K562 (cell line): ENCODE data around the gene RPS19BP1.

Source experiments
- EZH2 ChIP-seq: IDR thresholded peaks from 2 replicates; pipeline ENCODE4 v1.6.1; 2012; ENCODE audit warnings: low read depth, mild to moderate bottlenecking, inconsistent platforms, low read length, borderline replicate concordance
- FOXJ3 ChIP-seq: sonication (generic); formaldehyde crosslinking; IDR thresholded peaks from 2 replicates; pipeline ENCODE4 v1.4.0; 2020; ENCODE audit warnings: mild to moderate bottlenecking, missing genetic modification reagents
- NR0B1 ChIP-seq: fragments of 450-650 bp; IDR thresholded peaks from one replicate; pipeline ENCODE4 v1.6.1; 2018; ENCODE audit warnings: mild to moderate bottlenecking, moderate library complexity; ENCODE audit not compliant: partially characterized antibody
- SREBF2 ChIP-seq: sonication (generic); formaldehyde crosslinking; IDR thresholded peaks from 2 replicates; pipeline ENCODE4 v1.4.0; 2020; ENCODE audit warnings: mild to moderate bottlenecking, missing genetic modification reagents
- SRF ChIP-seq, 2 experiments: fragments of 250-450, 450-650 bp in 1 of 2; sonication (Bioruptor Pico) in 1 of 2; sonication (generic) in 1 of 2; formaldehyde crosslinking; IDR thresholded peaks; 2 replicates each; pipeline versions ENCODE4 v1.5.0 to v1.5.1; 2020 to 2022; ENCODE audit warnings: mild to moderate bottlenecking in 1 of 2, missing genetic modification reagents in 1 of 2
- TF ChIP-seq, protein P1 (sequence below): fragments of 150-350 bp; IDR thresholded peaks from 2 replicates; pipeline ENCODE4 v1.6.1; 2014; ENCODE audit warnings: low read depth, mild to moderate bottlenecking, low read length, borderline replicate concordance
- TF ChIP-seq, protein P2 (sequence below): sonication (generic); formaldehyde crosslinking; IDR thresholded peaks from 2 replicates; pipeline ENCODE4 v1.8.1; 2023; ENCODE audit warnings: mild to moderate bottlenecking, missing genetic modification reagents, moderate library complexity

DNA sequence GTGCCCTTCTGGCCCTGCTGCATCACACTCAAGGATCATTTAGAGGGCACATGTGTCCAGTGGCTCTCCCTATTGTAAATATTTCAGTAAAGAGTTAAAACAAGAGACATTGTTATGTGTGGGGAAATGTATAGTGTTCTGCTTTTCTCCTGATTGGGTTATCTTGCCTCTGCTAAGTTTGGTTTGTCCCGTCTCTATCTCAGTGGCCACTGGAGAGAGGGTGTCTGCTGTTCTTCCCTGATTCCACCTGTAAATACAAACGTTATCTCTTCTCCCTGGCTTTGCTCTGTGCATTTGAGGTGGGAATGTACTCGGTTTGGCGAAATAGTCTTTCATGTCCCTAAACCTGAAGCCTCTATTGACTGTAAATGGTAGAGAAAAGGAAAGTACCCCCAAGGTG lies 24.2 kb downstream of the RPS19BP1 start:
- TF ChIP-seq, protein P1, sequence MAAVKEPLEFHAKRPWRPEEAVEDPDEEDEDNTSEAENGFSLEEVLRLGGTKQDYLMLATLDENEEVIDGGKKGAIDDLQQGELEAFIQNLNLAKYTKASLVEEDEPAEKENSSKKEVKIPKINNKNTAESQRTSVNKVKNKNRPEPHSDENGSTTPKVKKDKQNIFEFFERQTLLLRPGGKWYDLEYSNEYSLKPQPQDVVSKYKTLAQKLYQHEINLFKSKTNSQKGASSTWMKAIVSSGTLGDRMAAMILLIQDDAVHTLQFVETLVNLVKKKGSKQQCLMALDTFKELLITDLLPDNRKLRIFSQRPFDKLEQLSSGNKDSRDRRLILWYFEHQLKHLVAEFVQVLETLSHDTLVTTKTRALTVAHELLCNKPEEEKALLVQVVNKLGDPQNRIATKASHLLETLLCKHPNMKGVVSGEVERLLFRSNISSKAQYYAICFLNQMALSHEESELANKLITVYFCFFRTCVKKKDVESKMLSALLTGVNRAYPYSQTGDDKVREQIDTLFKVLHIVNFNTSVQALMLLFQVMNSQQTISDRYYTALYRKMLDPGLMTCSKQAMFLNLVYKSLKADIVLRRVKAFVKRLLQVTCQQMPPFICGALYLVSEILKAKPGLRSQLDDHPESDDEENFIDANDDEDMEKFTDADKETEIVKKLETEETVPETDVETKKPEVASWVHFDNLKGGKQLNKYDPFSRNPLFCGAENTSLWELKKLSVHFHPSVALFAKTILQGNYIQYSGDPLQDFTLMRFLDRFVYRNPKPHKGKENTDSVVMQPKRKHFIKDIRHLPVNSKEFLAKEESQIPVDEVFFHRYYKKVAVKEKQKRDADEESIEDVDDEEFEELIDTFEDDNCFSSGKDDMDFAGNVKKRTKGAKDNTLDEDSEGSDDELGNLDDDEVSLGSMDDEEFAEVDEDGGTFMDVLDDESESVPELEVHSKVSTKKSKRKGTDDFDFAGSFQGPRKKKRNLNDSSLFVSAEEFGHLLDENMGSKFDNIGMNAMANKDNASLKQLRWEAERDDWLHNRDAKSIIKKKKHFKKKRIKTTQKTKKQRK = no peak
- TF ChIP-seq EZH2 = no peak
- TF ChIP-seq, protein P2, sequence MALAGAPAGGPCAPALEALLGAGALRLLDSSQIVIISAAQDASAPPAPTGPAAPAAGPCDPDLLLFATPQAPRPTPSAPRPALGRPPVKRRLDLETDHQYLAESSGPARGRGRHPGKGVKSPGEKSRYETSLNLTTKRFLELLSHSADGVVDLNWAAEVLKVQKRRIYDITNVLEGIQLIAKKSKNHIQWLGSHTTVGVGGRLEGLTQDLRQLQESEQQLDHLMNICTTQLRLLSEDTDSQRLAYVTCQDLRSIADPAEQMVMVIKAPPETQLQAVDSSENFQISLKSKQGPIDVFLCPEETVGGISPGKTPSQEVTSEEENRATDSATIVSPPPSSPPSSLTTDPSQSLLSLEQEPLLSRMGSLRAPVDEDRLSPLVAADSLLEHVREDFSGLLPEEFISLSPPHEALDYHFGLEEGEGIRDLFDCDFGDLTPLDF (CRISPR knock-in tag) = no peak
- no peak for TF ChIP-seq FOXJ3
- no peak for TF ChIP-seq NR0B1
- no peak for TF ChIP-seq SRF (CRISPR knock-in tag; IDR thresholded peaks at IDR 0.05)
- no peak for TF ChIP-seq SREBF2 (CRISPR knock-in tag)
